Measurements from ENCODE around the gene ADD1.
A peak's percentile ranks its signal among the peaks of the same experiment; 100 is the strongest.

The ADD1 gene

GRCh38 chr4:2924765-2925301 lies 81.2 kb downstream of the ADD1 start:
- DNase-seq, result no peak

GRCh38 chr4:2925496-2925895 lies 81.9 kb downstream of the ADD1 start:
- no peak for DNase-seq

GRCh38 chr4:2925931-2926860 lies 82.6 kb downstream of the ADD1 start:
- DNase-seq, result no peak

GRCh38 chr4:2927016-2927695 lies 83.5 kb downstream of the ADD1 start:
- no peak for DNase-seq

GRCh38 chr4:2927696-2928075 lies 84.0 kb downstream of the ADD1 start:
- DNase-seq, result no peak

GRCh38 chr4:2928242-2929176 lies 84.9 kb downstream of the ADD1 start:
- no peak for DNase-seq

GRCh38 chr4:2929469-2929868 lies 85.8 kb downstream of the ADD1 start:
- DNase-seq, result no peak

- no peak for DNase-seq
These were observed 86.6 kb downstream of the ADD1 start for GRCh38 chr4:2930135-2930757.

- DNase-seq, result no peak
These were observed 87.3 kb downstream of the ADD1 start for GRCh38 chr4:2930758-2931511.

GRCh38 chr4:2931512-2932301 lies 88.1 kb downstream of the ADD1 start:
- peak in 1 of 2 donors; percentile 43 for DNase-seq

GRCh38 chr4:2932321-2932950 lies 88.8 kb downstream of the ADD1 start:
- no peak for DNase-seq

GRCh38 chr4:2932951-2933565 lies 89.4 kb downstream of the ADD1 start:
- DNase-seq, result no peak

- DNase-seq, result no peak
These were observed 90.0 kb downstream of the ADD1 start for GRCh38 chr4:2933566-2934076.

GRCh38 chr4:2934077-2934812 lies 90.6 kb downstream of the ADD1 start:
- peak; percentile 50 to 68 for DNase-seq

GRCh38 chr4:2934813-2935761 lies 91.4 kb downstream of the ADD1 start:
- peak; percentile 96 to 97 for DNase-seq

- peak; percentile 51 to 61 for DNase-seq
These were observed 92.4 kb downstream of the ADD1 start for GRCh38 chr4:2935762-2936743.
